Upper lobe of left lung (tissue), 6 donors: ENCODE measurements around the gene WDR37. TPM values are rescaled to one million over a fixed set of nuclear protein-coding genes. Genes with fewer than 3 reads are reported as not detected.
"Not testable (repeated sequence)": the region's sequence is repeated elsewhere in the genome, so short reads cannot be mapped to it uniquely, and the experiment has no call there.

Experiments used
- ATAC-seq, 2 donors: fragments of 200-7000 bp; cut with Tn5 transposase; one replicate each; pipeline ENCODE4 v1.9.1; 2022; ENCODE audit warnings: mild to moderate bottlenecking in 2 of 2, moderate library complexity in 2 of 2; ENCODE audit not compliant: low FRiP score in 2 of 2
- DNase-seq, 2 donors: peaks; one replicate each; pipeline ENCODE4 v3.0.0-alpha.2; 2019 to 2020
- H3K27ac ChIP-seq, 4 donors: fragments of 200-600 bp; sonication (generic); one replicate each; pipeline ENCODE4 v1.5.1; 2016 to 2019
- H3K27me3 ChIP-seq, 4 donors: fragments of 200-600 bp; sonication (generic); one replicate each; pipeline ENCODE4 v1.5.1; 2017 to 2019
- H3K36me3 ChIP-seq, 4 donors: fragments of 200-600 bp; sonication (generic); one replicate each; pipeline ENCODE4 v1.5.1; 2016 to 2019
- H3K4me1 ChIP-seq, 4 donors: fragments of 200-600 bp; sonication (generic); one replicate each; pipeline ENCODE4 v1.5.1; 2018 to 2019
- H3K4me3 ChIP-seq, 4 donors: fragments of 200-600 bp; sonication (generic); one replicate each; pipeline ENCODE4 v1.5.1; 2017 to 2019; ENCODE audit warnings: mild to moderate bottlenecking in 2 of 4, moderate library complexity in 1 of 4
- H3K9me3 ChIP-seq, 4 donors: fragments of 200-600 bp; sonication (generic); one replicate each; pipeline ENCODE4 v1.5.1; 2018 to 2019
- CTCF ChIP-seq, 6 experiments: fragments of 450-650 bp in 4 of 6; fragments of 200-600 bp in 2 of 6; sonication (generic) in 2 of 6; IDR thresholded peaks; one replicate each; pipeline ENCODE4 v1.5.1; 2016 to 2019; ENCODE audit warnings: antibody characterized with exemption in 6 of 6
- EP300 ChIP-seq, 4 donors: sonication (generic); formaldehyde crosslinking; IDR thresholded peaks; one replicate each; pipeline ENCODE4 v1.5.1; 2017; ENCODE audit warnings: antibody characterized with exemption in 4 of 4, control low read depth in 2 of 4
- POLR2A ChIP-seq, 4 donors: fragments of 450-650 bp; IDR thresholded peaks; one replicate each; pipeline ENCODE4 v1.5.1; 2016 to 2017; ENCODE audit warnings: antibody characterized with exemption in 4 of 4, mild to moderate bottlenecking in 2 of 4
- POLR2AphosphoS5 ChIP-seq, 2 donors: sonication (generic); formaldehyde crosslinking; IDR thresholded peaks; one replicate each; pipeline ENCODE4 v1.5.1; 2017; ENCODE audit warnings: antibody characterized with exemption in 2 of 2
- WGBS, 2 donors: methylation state at CpG; one replicate each; pipeline ENCODE4 v1.1.5; 2017 to 2018; 5-methylcytosine and 5-hydroxymethylcytosine counted together
- total RNA-seq, 6 donors: library from RNA; depleted of rRNA in 4 of 6; stranded (reverse); fragments of >200 nt in 4 of 6; gene quantifications; one replicate each; pipeline versions ENCODE4 v1.1.0 to v1.2.1, GENCODE V29; 2016 to 2021
- donor health status: DM: no; HTN: no; CAD: no; lungs with moderate emphysema.
- donor health status: DM: no; HTN: yes; CAD: no; lungs with severe emphysema.

WDR37 gene
- total RNA-seq, 6 donors from 2014 or later: 18.1 to 31.4 (median 19.9) TPM

GRCh38 chr10:1036341-1036791 lies 19.8 kb upstream of the WDR37 start:
- H3K36me3 ChIP-seq: peaks cover 9 to 43% (median 17%) of the 10 kb centered on the region in 4 donors
- DNase-seq: peak in 1 of 2 donors; percentile 44
- H3K27ac ChIP-seq: no peak overlapping the region
- no peaks in the 10 kb centered on the region for H3K9me3 ChIP-seq
- H3K27me3 ChIP-seq: no peaks in the 10 kb centered on the region
- TF ChIP-seq EP300 (IDR thresholded peaks at IDR 0.05) (no peak), CTCF (IDR thresholded peaks at IDR 0.05) (no peak), POLR2AphosphoS5 (IDR thresholded peaks at IDR 0.05) (no peak), POLR2A (IDR thresholded peaks at IDR 0.05) (no peak)
- 65 to 76% methylated on average over 14 of the region's 14 CpGs for WGBS, 2 donors
- no peak overlapping the region for H3K4me3 ChIP-seq
- no peaks in the 10 kb centered on the region for H3K4me1 ChIP-seq
- ATAC-seq: peak in 1 of 2 donors; percentile 43

- Histone ChIP-seq H3K9me3 (no peaks in the 10 kb centered on the region), H3K36me3 (peaks cover 9 to 50% (median 20%) of the 10 kb centered on the region in 4 donors), H3K27me3 (no peaks in the 10 kb centered on the region), H3K27ac (no peak overlapping the region), H3K4me3 (no peak overlapping the region), H3K4me1 (no peaks in the 10 kb centered on the region)
- TF ChIP-seq POLR2AphosphoS5 (IDR thresholded peaks at IDR 0.05) (no peak), EP300 (IDR thresholded peaks at IDR 0.05) (no peak), CTCF (IDR thresholded peaks at IDR 0.05) (no peak), POLR2A (IDR thresholded peaks at IDR 0.05) (no peak)
- DNase-seq (no peak), ATAC-seq (peak in 1 of 2 donors; percentile 23)
- 88 to 91% methylated on average over 11 of the region's 11 CpGs for WGBS, 2 donors
Measured at GRCh38 chr10:1037098-1037497, 19.1 kb upstream of the WDR37 start.

- not testable (repeated sequence) for DNase-seq
Measured at GRCh38 chr10:1038769-1039168, 17.4 kb upstream of the WDR37 start.

GRCh38 chr10:1040133-1040532 lies 16.1 kb upstream of the WDR37 start:
- no peak overlapping the region for H3K27ac ChIP-seq
- no peak for DNase-seq
- peaks cover 14 to 64% (median 31%) of the 10 kb centered on the region in 4 donors for H3K36me3 ChIP-seq
- no peaks in the 10 kb centered on the region for H3K9me3 ChIP-seq
- TF ChIP-seq EP300 (IDR thresholded peaks at IDR 0.05) (no peak), CTCF (IDR thresholded peaks at IDR 0.05) (no peak), POLR2AphosphoS5 (IDR thresholded peaks at IDR 0.05) (no peak), POLR2A (IDR thresholded peaks at IDR 0.05) (no peak)
- H3K4me3 ChIP-seq: no peak overlapping the region
- 83 to 87% methylated on average over 3 of the region's 3 CpGs for WGBS, 2 donors
- H3K4me1 ChIP-seq: peaks cover 11 to 25% (median 16%) of the 10 kb centered on the region in 4 donors
- no peak for ATAC-seq
- H3K27me3 ChIP-seq: no peaks in the 10 kb centered on the region

More at GRCh38 chr10:1038769-1039168, 17.4 kb upstream of the WDR37 start:
- not testable (repeated sequence) for H3K27me3 ChIP-seq, ATAC-seq, H3K9me3 ChIP-seq, H3K4me3 ChIP-seq, H3K27ac ChIP-seq
- Histone ChIP-seq H3K4me1 (peaks cover 0 to 13% (median 5%) of the 10 kb centered on the region in 4 donors), H3K36me3 (peaks cover 14 to 64% (median 31%) of the 10 kb centered on the region in 4 donors)
- WGBS, 2 donors: no CpG with 5 or more reads among the region's 20 CpGs

GRCh38 chr10:1041514-1041913 lies 14.7 kb upstream of the WDR37 start:
- H3K27ac ChIP-seq: no peak overlapping the region
- WGBS, 2 donors: 92% methylated on average over 9 of the region's 9 CpGs
- H3K4me1 ChIP-seq: peaks cover 16 to 38% (median 26%) of the 10 kb centered on the region in 4 donors
- H3K4me3 ChIP-seq: no peak overlapping the region
- DNase-seq (no peak), ATAC-seq (no peak)
- no peaks in the 10 kb centered on the region for H3K9me3 ChIP-seq
- H3K27me3 ChIP-seq: no peaks in the 10 kb centered on the region
- TF ChIP-seq POLR2A (IDR thresholded peaks at IDR 0.05): no peak
- TF ChIP-seq POLR2AphosphoS5 (IDR thresholded peaks at IDR 0.05): no peak
- TF ChIP-seq EP300 (IDR thresholded peaks at IDR 0.05): no peak
- TF ChIP-seq CTCF (IDR thresholded peaks at IDR 0.05): no peak
- peaks cover 14 to 64% (median 30%) of the 10 kb centered on the region in 4 donors for H3K36me3 ChIP-seq
